Smooth muscle cell of bladder (primary cell): Measurements from ENCODE around the gene ZNF487. TPM values are rescaled to one million over a fixed set of nuclear protein-coding genes. Genes with fewer than 3 reads are reported as not detected.

Experiments
- total RNA-seq: library from RNA; depleted of rRNA; stranded (reverse); fragments of >200 nt; gene quantifications from 2 replicates; pipeline ENCODE4 v1.2.3, GENCODE V29; 2014

Gene ZNF487
- total RNA-seq, result 3.7 and 4.3 TPM in 2 replicates

GRCh38 chr10:43436291-43437140 is at the start of gene ZNF487:
Gene ZNF487 (plus strand): TSS chr10:43437111. CDS start chr10:43475814, 38,703 bp downstream.

GRCh38 chr10:43408710-43409384 is 28.1 kb upstream of the ZNF487 start, which contains the start of gene HNRNPF:
Gene HNRNPF (minus strand): TSS chr10:43409186. CDS start chr10:43387884, 21,302 bp downstream.

Other genes starting within 250 kb of the ZNF487 start
- 1.8 and 3.1 TPM in 2 replicates for gene RASGEF1A, start 170.0 kb upstream of the ZNF487 start, total RNA-seq
- gene FXYD4, start 65.5 kb upstream of the ZNF487 start, total RNA-seq, result not detected in 2 replicates
- 188 and 252 TPM in 2 replicates for gene HNRNPF, start 27.9 kb upstream of the ZNF487 start, total RNA-seq
- 5.3 and 6.8 TPM in 2 replicates for gene ZNF239, start 137.5 kb downstream of the ZNF487 start, total RNA-seq
- 1.7 and 1.9 TPM in 2 replicates for gene ZNF485, start 169.3 kb downstream of the ZNF487 start, total RNA-seq
- 35.8 and 37.7 TPM in 2 replicates for gene ZNF32, start 211.8 kb downstream of the ZNF487 start, total RNA-seq